Hepatocyte (in vitro differentiated cells): ENCODE data around the gene CTNND2. TPM values are rescaled to one million over a fixed set of nuclear protein-coding genes. Genes with fewer than 3 reads are reported as not detected.

Experiments used
- DNase-seq: peaks from one replicate; pipeline ENCODE4 v3.0.0-alpha.2; 2016; ENCODE audit warnings: low spot score
- H2AFZ ChIP-seq: fragments of 200-600 bp; sonication (generic); 2 replicates; pipeline ENCODE4 v1.6.0; 2016; ENCODE audit warnings: antibody characterized with exemption, mild to moderate bottlenecking
- H3K27ac ChIP-seq: fragments of 200-600 bp; sonication (generic); 2 replicates; pipeline ENCODE4 v1.5.1; 2016; ENCODE audit warnings: mild to moderate bottlenecking
- H3K27me3 ChIP-seq: fragments of 200-600 bp; sonication (generic); 2 replicates; pipeline ENCODE4 v1.6.1; 2016
- H3K36me3 ChIP-seq: fragments of 200-600 bp; sonication (generic); replicated peaks from 2 replicates; pipeline ENCODE4 v1.5.1; 2016; ENCODE audit warnings: low read depth; ENCODE audit not compliant: insufficient read depth
- H3K4me1 ChIP-seq: fragments of 200-600 bp; sonication (generic); 2 replicates; pipeline ENCODE4 v1.5.1; 2016; ENCODE audit warnings: mild to moderate bottlenecking, moderate library complexity; ENCODE audit not compliant: insufficient read depth
- H3K4me2 ChIP-seq: fragments of 200-600 bp; sonication (generic); 2 replicates; pipeline ENCODE4 v1.6.0; 2016
- H3K4me3 ChIP-seq: fragments of 200-600 bp; sonication (generic); 2 replicates; pipeline ENCODE4 v1.5.1; 2016; ENCODE audit warnings: mild to moderate bottlenecking
- H3K79me2 ChIP-seq: fragments of 200-600 bp; sonication (generic); 2 replicates; pipeline ENCODE4 v1.6.0; 2017; ENCODE audit warnings: mild to moderate bottlenecking
- H3K9me2 ChIP-seq: fragments of 200-600 bp; sonication (generic); replicated peaks from 2 replicates; pipeline ENCODE4 v1.6.0; 2017; ENCODE audit warnings: mild to moderate bottlenecking; ENCODE audit not compliant: insufficient read depth
- H3K9me3 ChIP-seq: fragments of 200-600 bp; sonication (generic); 2 replicates; pipeline ENCODE4 v1.5.1; 2016; ENCODE audit warnings: low read depth, mild to moderate bottlenecking
- H4K20me1 ChIP-seq: fragments of 200-600 bp; sonication (generic); 2 replicates; pipeline ENCODE4 v1.6.0; 2016; ENCODE audit warnings: mild to moderate bottlenecking; ENCODE audit not compliant: insufficient read depth, poor library complexity, severe bottlenecking
- CTCF ChIP-seq: fragments of 200-600 bp; sonication (generic); IDR thresholded peaks from 2 replicates; pipeline ENCODE4 v1.5.1; 2016; ENCODE audit warnings: antibody characterized with exemption, mild to moderate bottlenecking; ENCODE audit not compliant: poor library complexity
- EZH2 ChIP-seq: fragments of 200-600 bp; sonication (generic); IDR thresholded peaks from 2 replicates; pipeline ENCODE4 v1.6.1; 2016; ENCODE audit warnings: antibody characterized with exemption, mild to moderate bottlenecking, borderline replicate concordance
- EZH2phosphoT487 ChIP-seq: fragments of 200-600 bp; sonication (generic); IDR thresholded peaks from one replicate; pipeline ENCODE4 v1.6.1; 2018; ENCODE audit warnings: antibody characterized with exemption, mild to moderate bottlenecking, low read depth, moderate library complexity; ENCODE audit not compliant: unreplicated experiment, severe bottlenecking
- WGBS: methylation state at CpG from one replicate; pipeline ENCODE4 v1.1.6; 2016; ENCODE audit warnings: low lambda C conversion rate; ENCODE audit errors: missing lambda C conversion rate; 5-methylcytosine and 5-hydroxymethylcytosine counted together
- polyA plus RNA-seq: library from polyadenylated mRNA; unstranded; fragments of >200 nt; fragmentation: Nextera tagmentation; extraction: Ambion mirVana; gene quantifications from 2 replicates; pipeline ENCODE4 v1.2.1, GENCODE V29; 2016
- total RNA-seq: library from RNA; depleted of rRNA; stranded (reverse); fragments of >200 nt; gene quantifications from 2 replicates; pipeline ENCODE4 v1.2.3, GENCODE V29; 2014

Gene CTNND2
- total and polyA plus RNA-seq, 2 experiments from 2014 or later: 27.5 to 30.3 TPM

- no peak for TF ChIP-seq EZH2phosphoT487
- WGBS: 94% methylated on average over 6 of the region's 6 CpGs
- no peaks in the 10 kb centered on the region for H3K36me3 ChIP-seq
- no peak overlapping the region for H3K27ac ChIP-seq
- no peak overlapping the region for H2AFZ ChIP-seq
- no peak overlapping the region for H3K4me2 ChIP-seq
- H3K9me3 ChIP-seq: no peaks in the 10 kb centered on the region
- no peaks in the 10 kb centered on the region for H3K27me3 ChIP-seq
- no peaks in the 10 kb centered on the region for H4K20me1 ChIP-seq
- no peaks in the 10 kb centered on the region for H3K4me1 ChIP-seq
- no peak for DNase-seq
- no peak overlapping the region for H3K4me3 ChIP-seq
- no peaks in the 10 kb centered on the region for H3K79me2 ChIP-seq
- H3K9me2 ChIP-seq: no peaks in the 10 kb centered on the region
Measured at GRCh38 chr5:11180890-11181289, 723.4 kb downstream of the CTNND2 start.

- H3K36me3 ChIP-seq: no peaks in the 10 kb centered on the region
- H2AFZ ChIP-seq: no peak overlapping the region
- H3K4me1 ChIP-seq: no peaks in the 10 kb centered on the region
- no peaks in the 10 kb centered on the region for H3K27me3 ChIP-seq
- TF ChIP-seq EZH2 (no peak), CTCF (no peak), EZH2phosphoT487 (no peak)
- no peak overlapping the region for H3K27ac ChIP-seq
- H3K79me2 ChIP-seq: no peaks in the 10 kb centered on the region
- H3K9me3 ChIP-seq: no peaks in the 10 kb centered on the region
- H4K20me1 ChIP-seq: no peaks in the 10 kb centered on the region
- WGBS: 96% methylated on average over 2 of the region's 2 CpGs
- H3K4me3 ChIP-seq: no peak overlapping the region
- no peak overlapping the region for H3K4me2 ChIP-seq
- H3K9me2 ChIP-seq: no peaks in the 10 kb centered on the region
- no peak for DNase-seq
Measured at GRCh38 chr5:11177999-11178711, 726.1 kb downstream of the CTNND2 start.

GRCh38 chr5:11174591-11174990 lies 729.7 kb downstream of the CTNND2 start:
- Histone ChIP-seq H3K9me3 (no peaks in the 10 kb centered on the region), H3K4me1 (no peaks in the 10 kb centered on the region), H3K4me3 (no peak overlapping the region), H2AFZ (no peak overlapping the region), H3K27ac (no peak overlapping the region), H3K9me2 (no peaks in the 10 kb centered on the region), H3K36me3 (no peaks in the 10 kb centered on the region), H3K79me2 (no peaks in the 10 kb centered on the region), H3K27me3 (no peaks in the 10 kb centered on the region), H3K4me2 (no peak overlapping the region), H4K20me1 (no peaks in the 10 kb centered on the region)
- TF ChIP-seq EZH2phosphoT487: no peak
- no peak for TF ChIP-seq EZH2
- TF ChIP-seq CTCF: no peak
- DNase-seq: no peak
- WGBS: 83% methylated on average over 7 of the region's 7 CpGs

- H3K9me2 ChIP-seq: no peaks in the 10 kb centered on the region
- H3K4me1 ChIP-seq: no peaks in the 10 kb centered on the region
- no peak overlapping the region for H3K4me3 ChIP-seq
- no peaks in the 10 kb centered on the region for H3K9me3 ChIP-seq
- no peaks in the 10 kb centered on the region for H3K27me3 ChIP-seq
- H3K27ac ChIP-seq: no peak overlapping the region
- TF ChIP-seq CTCF (no peak), EZH2 (no peak), EZH2phosphoT487 (no peak)
- no peak overlapping the region for H3K4me2 ChIP-seq
- WGBS: 86% methylated on average over 5 of the region's 5 CpGs
- no peaks in the 10 kb centered on the region for H3K36me3 ChIP-seq
- H2AFZ ChIP-seq: no peak overlapping the region
- no peaks in the 10 kb centered on the region for H3K79me2 ChIP-seq
- no peak for DNase-seq
- H4K20me1 ChIP-seq: no peaks in the 10 kb centered on the region
Measured at GRCh38 chr5:11172484-11172883, 731.8 kb downstream of the CTNND2 start.
